CD4-positive, alpha-beta T cell treated with Interferon gamma for 1 hour (primary cell): ENCODE results near the gene IHH.

Experiments
- DNase-seq: peaks from one replicate; pipeline ENCODE4 v3.0.0-alpha.2; 2020

The IHH gene

GRCh38 chr2:219073413-219074129, 12.8 kb upstream of the IHH start:
- no peak for DNase-seq

GRCh38 chr2:219072741-219073250, 12.1 kb upstream of the IHH start:
- no peak for DNase-seq

DNA sequence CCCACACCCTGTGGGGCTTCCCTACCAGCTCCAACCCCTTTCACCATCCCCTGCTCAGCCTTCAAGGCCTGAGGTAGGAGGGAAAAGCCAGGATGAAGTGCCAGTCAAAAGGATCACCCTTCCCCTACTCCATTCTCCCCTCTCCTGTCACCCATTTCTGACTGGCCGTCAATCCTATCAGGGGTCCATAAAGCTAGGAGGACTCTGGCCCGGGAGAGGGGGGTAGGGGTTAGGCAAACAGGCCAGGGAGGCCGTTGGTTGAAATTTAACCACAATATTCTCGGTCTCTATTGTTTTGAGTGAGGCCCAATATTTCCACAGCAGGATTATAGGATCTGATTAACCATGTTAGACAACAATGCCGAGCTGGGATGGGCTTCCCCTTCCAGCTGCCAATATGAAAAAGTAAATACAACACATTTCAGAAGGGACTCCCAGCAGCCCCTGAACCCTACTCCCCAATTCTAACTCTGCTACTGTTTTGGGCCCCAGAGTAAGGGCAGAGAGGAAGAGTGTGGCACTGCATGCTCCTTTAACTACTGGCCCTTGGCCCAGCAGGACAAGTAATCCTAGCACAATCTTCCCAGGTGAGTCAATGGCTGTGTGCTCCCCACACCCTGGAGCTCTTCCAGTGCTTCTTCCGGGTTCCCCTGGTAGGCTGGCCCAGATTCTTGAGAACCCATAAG, 10.6 kb upstream of the IHH start:
- DNase-seq = no peak

GRCh38 chr2:219065484-219065883, 4.8 kb upstream of the IHH start:
- DNase-seq = no peak

- DNase-seq = no peak
Measured at GRCh38 chr2:219062081-219062480, 1.4 kb upstream of the IHH start.

DNA sequence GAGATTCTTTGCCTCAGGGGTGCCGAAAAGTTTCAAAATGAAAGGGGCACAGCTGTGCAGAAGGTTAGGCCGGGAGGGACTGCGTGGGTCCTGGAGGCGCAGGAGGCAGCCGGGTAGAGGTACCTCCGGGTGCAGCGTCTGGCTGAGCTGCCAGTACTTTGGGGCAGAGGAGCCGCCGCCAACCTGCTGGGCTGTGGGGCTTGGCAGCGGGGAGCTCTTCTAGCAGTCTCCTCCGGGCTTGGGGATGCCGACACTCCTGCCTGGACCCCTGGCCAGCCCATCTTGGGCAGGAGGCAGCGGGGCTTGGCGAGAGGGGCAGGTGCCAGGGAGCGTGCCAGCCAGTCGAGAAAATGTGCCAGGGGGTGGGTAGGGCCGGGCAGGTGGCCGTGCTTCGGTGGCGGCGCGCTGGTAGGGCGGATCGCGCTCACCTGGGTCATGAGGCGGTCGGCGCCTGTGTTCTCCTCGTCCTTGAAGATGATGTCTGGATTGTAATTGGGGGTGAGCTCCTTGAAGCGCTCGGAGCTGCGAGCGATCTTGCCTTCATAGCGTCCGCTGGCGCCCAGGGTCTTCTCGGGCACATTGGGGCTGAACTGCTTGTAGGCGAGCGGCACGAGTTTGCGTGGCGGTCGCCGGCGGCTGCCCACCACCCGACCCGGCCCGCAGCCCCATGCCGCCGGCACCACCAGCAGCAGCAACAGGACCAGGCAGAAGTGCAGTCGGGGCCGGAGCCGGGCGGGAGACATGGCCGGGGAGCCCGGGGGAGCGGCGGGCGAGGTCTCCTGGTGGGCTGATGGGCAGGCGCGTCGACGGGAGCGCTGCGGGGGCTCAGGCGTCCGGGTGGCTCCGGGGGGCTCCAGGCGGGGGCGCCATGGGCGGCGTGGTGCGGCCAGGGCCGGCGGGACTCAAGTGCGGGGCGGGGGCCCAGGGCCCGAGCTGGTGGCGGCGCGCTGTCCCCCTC, 717 bp downstream of the IHH start:
- no peak for DNase-seq

DNA sequence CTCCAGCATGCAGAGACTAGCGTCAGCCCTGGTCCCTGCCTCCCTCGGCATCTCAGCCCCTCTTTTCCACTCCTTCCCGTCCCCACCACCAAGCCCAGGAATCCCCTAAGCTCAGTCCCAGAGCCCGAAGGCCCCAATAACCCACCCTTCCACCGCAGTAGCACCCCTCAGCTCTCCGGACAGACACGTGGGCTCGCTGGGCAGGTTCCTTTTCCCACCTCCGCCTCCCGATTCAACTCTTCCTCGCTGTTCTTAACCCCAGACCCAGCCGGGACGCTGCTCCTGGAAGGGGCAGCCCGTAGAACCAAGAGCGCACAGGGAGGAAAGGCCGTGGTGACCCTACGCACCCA, 1.4 kb downstream of the IHH start:
- DNase-seq = no peak

DNA sequence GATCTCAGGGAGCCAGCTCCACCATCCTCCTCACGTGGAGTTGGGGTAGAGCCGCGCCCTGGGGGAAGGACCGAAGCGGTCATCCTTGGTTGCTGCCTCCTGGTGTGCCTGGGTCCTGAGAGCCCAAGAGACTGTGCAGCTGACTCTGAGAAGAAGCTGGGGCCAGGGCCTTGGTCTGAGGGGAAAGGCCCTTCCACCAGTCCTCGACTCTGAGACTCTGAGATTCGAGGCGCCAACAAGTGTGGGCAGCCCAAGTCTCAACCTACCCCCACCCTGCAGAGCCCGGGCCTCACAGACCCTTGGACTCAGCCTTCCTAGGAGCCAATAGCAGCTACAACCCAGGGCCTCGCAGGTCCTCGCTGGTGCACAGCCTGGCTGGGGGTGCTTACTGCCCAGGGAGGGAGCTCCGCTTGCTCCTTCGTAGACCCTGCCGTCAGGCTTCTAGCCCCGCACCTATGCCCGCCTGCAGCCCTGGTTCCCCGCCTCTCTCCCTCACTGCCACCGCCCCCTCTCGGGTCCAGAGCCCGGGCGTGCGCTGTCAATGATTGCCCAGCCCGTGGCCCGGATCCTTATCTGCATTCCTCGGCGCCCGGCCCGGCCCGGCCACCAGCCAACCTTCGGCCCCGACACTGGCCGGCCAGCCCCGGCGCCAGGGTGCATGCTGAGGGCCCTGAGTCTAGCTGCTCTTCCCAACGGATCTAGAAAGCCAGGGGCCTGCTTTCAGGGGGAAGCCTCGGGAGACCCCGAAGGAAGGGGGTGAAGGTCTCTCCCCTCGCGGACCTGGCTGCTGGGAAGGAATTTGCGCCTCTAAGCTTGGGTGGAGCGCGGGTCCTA, 2.0 kb downstream of the IHH start:
- DNase-seq = no peak

DNA sequence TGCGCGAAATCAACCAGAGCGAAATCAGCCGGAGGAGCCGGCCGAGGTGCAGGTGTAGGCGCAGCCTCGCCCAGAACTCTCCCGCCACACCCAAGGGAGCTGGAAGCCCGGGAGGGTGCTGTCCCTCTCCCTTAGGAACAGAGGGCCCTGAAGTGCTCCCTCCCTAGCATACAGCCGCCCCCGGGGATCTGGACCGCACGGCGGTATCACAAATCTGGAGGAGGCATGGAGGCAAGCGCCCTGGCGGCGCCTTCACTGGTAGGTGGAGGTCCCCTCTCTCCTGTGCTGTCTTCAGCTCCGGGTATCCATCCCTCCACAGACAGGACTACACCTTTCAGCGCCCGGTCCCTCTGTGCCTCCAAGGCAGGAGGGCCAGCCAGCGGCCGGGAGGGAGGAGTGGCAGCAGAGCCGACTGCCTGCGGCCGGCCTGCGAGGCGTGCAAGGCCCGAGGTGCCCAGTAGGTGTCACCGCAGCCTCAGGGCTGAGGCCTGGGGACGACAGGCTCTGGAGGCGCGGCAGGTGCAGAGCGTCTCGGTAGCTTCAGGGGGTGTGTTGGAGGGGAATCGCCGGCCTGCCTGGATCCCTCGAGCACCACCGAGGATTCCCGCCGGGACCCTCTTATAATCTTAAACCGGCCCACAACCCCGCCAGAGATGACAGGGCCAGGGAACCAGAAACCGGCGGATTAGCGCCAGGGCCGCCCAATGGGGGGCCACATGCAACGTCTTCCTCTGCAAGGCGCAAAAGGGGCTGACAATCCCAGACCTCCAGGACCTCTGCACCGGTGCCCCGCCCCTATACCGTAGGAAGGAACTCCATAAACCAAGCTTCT, 2.8 kb downstream of the IHH start:
- peak; percentile 74 for DNase-seq

DNA sequence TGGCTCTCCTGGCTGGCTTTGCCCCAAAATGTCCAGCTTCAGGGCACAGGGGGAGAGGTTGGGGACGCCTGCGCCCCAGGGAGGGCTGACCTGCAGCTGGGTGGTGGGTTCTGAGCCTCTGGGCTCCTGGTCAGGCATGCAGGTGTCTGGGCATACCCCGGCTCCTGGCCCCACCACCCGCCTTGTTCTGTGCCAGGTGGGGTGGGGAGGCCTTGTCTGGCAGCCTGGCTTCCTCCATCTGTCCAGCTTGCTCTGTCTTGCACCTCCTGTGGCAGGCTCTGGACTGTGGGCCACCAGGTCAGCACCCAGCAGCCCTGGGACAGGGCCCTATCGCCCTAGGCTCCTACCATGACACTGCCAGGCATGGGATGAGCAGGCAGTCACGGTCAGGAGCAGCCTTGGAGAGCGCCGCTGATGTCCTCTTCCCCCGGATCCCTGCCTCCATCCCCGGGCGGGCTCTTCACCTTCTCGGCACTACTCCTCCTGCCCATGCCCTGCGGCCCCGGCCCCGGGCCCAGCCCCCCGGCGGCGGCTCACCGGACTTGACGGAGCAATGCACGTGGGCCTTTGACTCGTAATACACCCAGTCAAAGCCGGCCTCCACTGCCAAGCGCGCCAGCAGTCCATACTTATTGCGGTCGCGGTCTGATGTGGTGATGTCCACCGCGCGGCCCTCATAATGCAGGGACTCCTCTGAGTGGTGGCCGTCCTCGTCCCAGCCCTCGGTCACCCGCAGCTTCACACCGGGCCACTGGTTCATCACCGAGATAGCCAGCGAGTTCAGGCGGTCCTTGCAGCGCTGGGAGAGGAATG, 3.6 kb downstream of the IHH start:
- no peak for DNase-seq

DNA sequence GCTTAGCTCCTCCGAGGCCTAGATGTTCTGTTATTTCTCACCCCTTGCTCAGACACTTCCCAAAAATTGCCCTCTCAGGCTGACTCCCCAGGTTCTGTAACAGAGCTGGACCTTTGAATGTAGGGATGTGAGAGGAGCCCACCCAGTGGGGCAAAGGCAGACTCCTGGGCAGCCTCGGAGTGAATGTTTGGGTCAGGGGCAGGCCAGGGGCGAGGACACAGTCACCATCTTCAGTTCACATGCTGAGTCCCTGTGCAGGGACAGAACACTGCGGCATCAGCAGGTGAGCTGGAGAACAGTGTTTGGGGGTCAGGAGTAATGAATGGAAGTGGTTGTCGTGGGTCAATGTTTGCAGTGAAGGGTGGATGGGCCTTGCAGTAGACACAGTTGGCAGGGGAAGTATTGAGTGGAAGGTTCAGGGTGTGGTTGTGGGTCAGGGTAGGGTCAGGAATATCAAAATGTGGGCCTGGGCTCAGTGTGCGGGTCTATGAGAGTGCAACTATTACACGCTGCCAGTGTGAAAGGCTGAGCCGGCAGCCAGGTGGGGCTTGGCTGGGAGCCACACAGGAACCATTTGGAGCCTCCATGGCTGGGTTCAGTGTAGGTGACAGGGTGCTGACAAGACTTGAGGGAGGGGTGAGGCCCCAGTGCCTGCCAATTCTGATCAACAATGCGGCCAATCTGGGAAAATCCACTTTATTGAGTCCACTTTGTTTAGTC, 4.4 kb downstream of the IHH start:
- DNase-seq = no peak

- no peak for DNase-seq
Measured at GRCh38 chr2:219054956-219055903, 5.5 kb downstream of the IHH start.

DNA sequence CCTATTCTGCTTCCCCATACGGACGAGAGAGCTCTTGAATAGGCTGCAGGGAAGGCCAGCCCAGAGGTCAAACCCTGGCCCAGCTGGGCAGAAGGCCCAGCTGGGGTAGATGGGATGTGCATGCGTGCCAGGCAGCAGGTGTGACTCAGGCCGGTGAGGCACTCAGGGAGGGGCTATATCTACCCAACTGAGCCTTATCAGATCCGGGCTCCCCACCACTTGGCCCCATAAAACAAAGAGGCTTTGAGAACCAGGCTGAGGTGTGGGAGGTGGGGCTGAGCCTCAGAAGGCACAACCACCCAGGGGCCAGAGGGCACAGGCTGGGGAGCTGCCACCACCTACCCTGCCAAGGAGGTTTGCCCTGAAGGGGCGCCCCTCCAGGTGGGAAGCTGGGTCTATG, 11.4 kb downstream of the IHH start:
- DNase-seq = no peak

DNA sequence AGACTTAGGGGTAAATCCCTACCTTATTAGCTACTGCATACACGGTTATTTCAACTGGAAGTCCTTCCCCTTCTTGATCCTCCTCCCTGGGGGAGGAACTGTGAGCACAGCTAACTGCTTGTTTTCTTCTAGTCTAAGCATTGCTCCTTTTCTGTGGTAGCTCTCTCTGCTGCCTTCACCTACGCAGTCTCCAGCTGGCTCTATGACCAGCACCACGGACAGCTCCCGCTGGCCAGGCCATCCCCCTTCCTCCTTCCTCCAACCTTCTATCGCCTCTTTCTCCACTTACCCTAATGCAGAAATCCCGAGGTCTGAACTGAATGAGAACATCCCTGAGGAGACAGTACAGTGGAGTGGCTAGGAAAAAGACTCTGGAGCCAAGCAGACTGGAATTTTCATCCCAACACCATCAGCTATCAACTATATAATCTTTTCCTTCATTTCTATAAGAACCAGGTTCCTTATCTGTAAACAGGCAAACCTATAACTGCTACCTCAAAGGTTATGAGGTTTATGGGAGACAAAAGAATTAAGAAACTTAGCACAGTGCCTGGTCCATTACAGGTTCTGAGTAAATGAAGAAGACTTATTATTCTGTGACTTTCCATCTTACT, 14.7 kb downstream of the IHH start:
- DNase-seq = no peak

- DNase-seq = no peak
Measured at GRCh38 chr2:219042750-219043149, 18.0 kb downstream of the IHH start.

DNA sequence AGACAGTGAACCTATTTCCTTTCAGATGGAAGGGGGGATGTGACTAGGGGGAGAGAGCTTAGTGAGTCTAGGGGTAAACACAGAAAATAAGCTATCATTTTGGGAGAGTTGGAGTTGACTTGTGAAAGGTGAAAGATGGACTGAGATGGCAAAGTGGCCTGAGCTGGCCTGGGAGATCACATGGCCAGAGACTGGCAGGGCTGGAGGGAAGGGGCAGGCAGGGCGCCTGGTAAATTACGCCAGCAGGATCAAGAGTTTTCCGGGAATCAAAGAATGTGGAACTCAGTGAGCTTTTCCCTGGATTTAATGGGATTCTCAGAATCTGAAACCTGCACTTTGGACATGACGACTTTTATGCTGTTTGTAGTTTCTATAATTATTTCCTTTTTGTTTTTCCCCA, 18.6 kb downstream of the IHH start:
- DNase-seq = no peak

- no peak for DNase-seq
Measured at GRCh38 chr2:219041252-219041651, 19.5 kb downstream of the IHH start, which contains the start of gene CFAP65. TSS of gene CFAP65 (minus strand) at chr2:219041516. CDS start at chr2:219039048, 2,468 bp downstream.

DNA sequence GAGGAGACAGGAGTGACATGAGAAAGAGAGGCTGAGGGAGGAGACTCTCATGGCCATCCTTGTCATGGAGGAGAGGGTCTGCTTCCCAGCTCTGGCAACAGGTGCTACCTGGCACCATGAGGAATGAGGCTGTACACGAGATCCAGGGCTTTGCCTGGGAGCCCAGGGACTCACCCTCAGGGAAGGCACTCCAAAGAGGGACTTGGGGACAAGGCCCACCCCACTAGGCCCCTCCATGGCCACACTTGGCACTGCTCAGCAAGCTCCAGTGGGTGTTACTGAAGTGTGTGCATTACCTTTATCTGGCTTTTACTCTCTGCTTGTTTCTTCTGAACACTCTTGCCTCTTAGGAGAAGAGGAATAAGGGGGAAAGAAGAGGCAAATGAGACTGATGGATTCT, 22.1 kb downstream of the IHH start:
- DNase-seq = no peak
